Stomach (tissue), 4 donors: ENCODE measurements around the gene FITM1.

Source experiments
- CTCF ChIP-seq, 7 experiments: fragments of 450-650 bp in 4 of 7; fragments of 200-600 bp in 3 of 7; sonication (generic) in 3 of 7; IDR thresholded peaks; one replicate each; pipeline ENCODE4 v1.5.1; 2016 to 2019; ENCODE audit warnings: antibody characterized with exemption in 7 of 7, control low read depth in 2 of 7, mild to moderate bottlenecking in 1 of 7
- EP300 ChIP-seq: sonication (generic); formaldehyde crosslinking; IDR thresholded peaks from one replicate; pipeline ENCODE4 v1.6.1; 2017; ENCODE audit warnings: antibody characterized with exemption
- POLR2A ChIP-seq, 4 donors: fragments of 450-650 bp; IDR thresholded peaks; one replicate each; pipeline ENCODE4 v1.6.1; 2016; ENCODE audit warnings: antibody characterized with exemption in 4 of 4, control low read depth in 2 of 4, mild to moderate bottlenecking in 1 of 4, moderate library complexity in 1 of 4

GRCh38 chr14:24149302-24149969, 19.0 kb downstream of the FITM1 start:
- TF ChIP-seq CTCF (IDR thresholded peaks at IDR 0.05) (no peak), EP300 (no peak), POLR2A (IDR thresholded peaks at IDR 0.05) (no peak)
